H9 (cell line): Measurements from ENCODE around the gene FXYD2. TPM values are rescaled to one million over a fixed set of nuclear protein-coding genes. Genes with fewer than 3 reads are reported as not detected.

Experiments
- DNase-seq: peaks from one replicate; pipeline ENCODE4 v3.0.0-alpha.2; 2017
- H2AFZ ChIP-seq: one replicate; pipeline ENCODE4 v1.6.1; 2013; ENCODE audit warnings: mild to moderate bottlenecking, low read length, control low read depth, moderate library complexity
- H2AK5ac ChIP-seq: 2 replicates; pipeline ENCODE4 v1.6.1; 2013; ENCODE audit warnings: low read length, control low read depth, mixed read lengths; ENCODE audit not compliant: insufficient read length
- H2BK120ac ChIP-seq: one replicate; pipeline ENCODE4 v1.6.1; 2013; ENCODE audit warnings: low read depth, mild to moderate bottlenecking, low read length, control low read depth, inconsistent platforms; ENCODE audit not compliant: poor library complexity, severe bottlenecking
- H2BK12ac ChIP-seq: 2 replicates; pipeline ENCODE4 v1.6.1; 2013; ENCODE audit warnings: low read length, control low read depth, mixed read lengths, low read depth; ENCODE audit not compliant: insufficient read length
- H2BK15ac ChIP-seq: 2 replicates; pipeline ENCODE4 v1.6.1; 2013; ENCODE audit warnings: low read depth, low read length, control low read depth
- H2BK20ac ChIP-seq: one replicate; pipeline ENCODE4 v1.6.1; 2013; ENCODE audit warnings: low read depth, mild to moderate bottlenecking, low read length, control low read depth, inconsistent platforms; ENCODE audit not compliant: poor library complexity, severe bottlenecking
- H2BK5ac ChIP-seq: 2 replicates; pipeline ENCODE4 v1.6.1; 2013; ENCODE audit warnings: low read length, control low read depth, mixed read lengths; ENCODE audit not compliant: insufficient read length
- H3K14ac ChIP-seq: 2 replicates; pipeline ENCODE4 v1.6.1; 2013; ENCODE audit warnings: low read length, control low read depth; ENCODE audit not compliant: insufficient read depth
- H3K18ac ChIP-seq: 2 replicates; pipeline ENCODE4 v1.6.1; 2013; ENCODE audit warnings: low read depth, mild to moderate bottlenecking, mixed read lengths, low read length, control low read depth; ENCODE audit not compliant: insufficient read length
- H3K23ac ChIP-seq: 2 replicates; pipeline ENCODE4 v1.6.1; 2013; ENCODE audit warnings: low read length, control low read depth, mixed read lengths, low read depth; ENCODE audit not compliant: insufficient read length
- H3K23me2 ChIP-seq: 2 replicates; pipeline ENCODE4 v1.6.1; 2013; ENCODE audit warnings: low read depth, mild to moderate bottlenecking, mixed read lengths, low read length, control low read depth; ENCODE audit not compliant: insufficient read length, poor library complexity, severe bottlenecking
- H3K27ac ChIP-seq: 2 replicates; pipeline ENCODE4 v1.5.1; 2013; ENCODE audit warnings: low read length, control low read depth, mixed read lengths, low read depth; ENCODE audit not compliant: insufficient read length
- H3K27me3 ChIP-seq: 2 replicates; pipeline ENCODE4 v1.6.1; 2013; ENCODE audit warnings: low read length, control low read depth, inconsistent platforms; ENCODE audit not compliant: insufficient read depth
- H3K4ac ChIP-seq: 2 replicates; pipeline ENCODE4 v1.6.1; 2013; ENCODE audit warnings: low read depth, mild to moderate bottlenecking, control low read depth, inconsistent platforms, low read length, moderate library complexity
- H3K4me1 ChIP-seq: 2 replicates; pipeline ENCODE4 v1.6.1; 2013; ENCODE audit warnings: low read length, control low read depth, inconsistent platforms; ENCODE audit not compliant: insufficient read depth
- H3K4me2 ChIP-seq: 2 replicates; pipeline ENCODE4 v1.6.1; 2013; ENCODE audit warnings: low read length, control low read depth, mixed read lengths; ENCODE audit not compliant: insufficient read length, insufficient read depth
- H3K56ac ChIP-seq: 2 replicates; pipeline ENCODE4 v1.6.1; 2013; ENCODE audit warnings: low read depth, mild to moderate bottlenecking, mixed read lengths, low read length, control low read depth; ENCODE audit not compliant: insufficient read length
- H3K79me1 ChIP-seq: 2 replicates; pipeline ENCODE4 v1.6.1; 2013; ENCODE audit warnings: low read depth, mild to moderate bottlenecking, moderate library complexity, low read length, control low read depth, inconsistent platforms; ENCODE audit not compliant: insufficient read depth, poor library complexity, severe bottlenecking
- H3K79me2 ChIP-seq: 2 replicates; pipeline ENCODE4 v1.6.1; 2013; ENCODE audit warnings: low read length, control low read depth, inconsistent platforms; ENCODE audit not compliant: insufficient read depth
- H3K9ac ChIP-seq: 2 replicates; pipeline ENCODE4 v1.6.1; 2013; ENCODE audit warnings: low read length, control low read depth, mixed read lengths; ENCODE audit not compliant: insufficient read length; ENCODE audit errors: extremely low read depth
- H3K9me3 ChIP-seq: one replicate; pipeline ENCODE4 v1.6.1; 2013; ENCODE audit warnings: low read depth, low read length, inconsistent platforms; ENCODE audit not compliant: control insufficient read depth
- H3T11ph ChIP-seq: one replicate; pipeline ENCODE4 v1.6.1; 2013; ENCODE audit warnings: mild to moderate bottlenecking, low read length, control low read depth, inconsistent platforms
- H4K20me1 ChIP-seq: one replicate; pipeline ENCODE4 v1.6.1; 2013; ENCODE audit not compliant: control insufficient read depth, insufficient read length, insufficient read depth
- H4K5ac ChIP-seq: 2 replicates; pipeline ENCODE4 v1.6.1; 2013; ENCODE audit warnings: low read depth, mild to moderate bottlenecking, mixed read lengths, low read length, control low read depth; ENCODE audit not compliant: insufficient read length
- H4K8ac ChIP-seq: replicated peaks from 2 replicates; pipeline ENCODE4 v1.6.1; 2013; ENCODE audit warnings: low read length, control low read depth, mixed read lengths, low read depth; ENCODE audit not compliant: insufficient read length
- H4K91ac ChIP-seq: 2 replicates; pipeline ENCODE4 v1.6.1; 2013; ENCODE audit warnings: low read depth, mild to moderate bottlenecking, moderate library complexity, mixed read lengths, low read length, control low read depth; ENCODE audit not compliant: insufficient read length
- H3K27ac Mint-ChIP-seq, 3 experiments: 2 replicates in 2 of 3; 3 replicates in 1 of 3; pipeline ENCODE4 v1.8.0; 2020 to 2021; ENCODE audit warnings: mixed read lengths in 3 of 3, mild to moderate bottlenecking in 1 of 3, moderate library complexity in 1 of 3
- H3K27me3 Mint-ChIP-seq: 2 replicates; pipeline ENCODE4 v1.8.0; 2021; ENCODE audit warnings: low read depth, mild to moderate bottlenecking, moderate library complexity, mixed read lengths
- H3K36me3 Mint-ChIP-seq, 3 experiments: 2 replicates in 2 of 3; 3 replicates in 1 of 3; pipeline ENCODE4 v1.8.0; 2020 to 2021; ENCODE audit warnings: low read depth in 3 of 3, mixed read lengths in 3 of 3; ENCODE audit not compliant: insufficient read depth in 1 of 3
- H3K4me1 Mint-ChIP-seq, 2 experiments: 2 replicates each; pipeline ENCODE4 v1.8.0; 2020; ENCODE audit warnings: mixed read lengths in 2 of 2
- H3K4me3 Mint-ChIP-seq, 2 experiments: 2 replicates in 1 of 2; 3 replicates in 1 of 2; pipeline ENCODE4 v1.8.0; 2020 to 2021; ENCODE audit warnings: mild to moderate bottlenecking in 2 of 2, mixed read lengths in 2 of 2, moderate library complexity in 1 of 2
- H3K9me3 Mint-ChIP-seq, 2 experiments: 2 replicates in 1 of 2; 3 replicates in 1 of 2; pipeline ENCODE4 v1.8.0; 2020; ENCODE audit warnings: mild to moderate bottlenecking in 2 of 2, mixed read lengths in 2 of 2, moderate library complexity in 1 of 2
- WGBS: extraction: QIAGEN DNeasy Blood & Tissue Kit; methylation state at CpG from one replicate; pipeline ENCODE4 v1.1.7; 2013; ENCODE audit warnings: missing lambda C conversion rate, low lambda C conversion rate, mixed read lengths; ENCODE audit not compliant: insufficient read length; ENCODE audit errors: extremely low coverage; 5-methylcytosine and 5-hydroxymethylcytosine counted together
- total RNA-seq: library from RNA; stranded (reverse); gene quantifications from 2 replicates; pipeline ENCODE4 v1.2.1, GENCODE V29; 2021
- TF ChIP-seq, protein P1 (sequence below): fragments of 200-600 bp; sonication (generic); conservative IDR thresholded peaks from 3 replicates; pipeline ENCODE4 v1.8.0; 2021; ENCODE audit warnings: antibody characterized with exemption, mild to moderate bottlenecking

Gene FXYD2
- total RNA-seq, 1 experiment from 2014 or later, result 0.79 TPM

DNA sequence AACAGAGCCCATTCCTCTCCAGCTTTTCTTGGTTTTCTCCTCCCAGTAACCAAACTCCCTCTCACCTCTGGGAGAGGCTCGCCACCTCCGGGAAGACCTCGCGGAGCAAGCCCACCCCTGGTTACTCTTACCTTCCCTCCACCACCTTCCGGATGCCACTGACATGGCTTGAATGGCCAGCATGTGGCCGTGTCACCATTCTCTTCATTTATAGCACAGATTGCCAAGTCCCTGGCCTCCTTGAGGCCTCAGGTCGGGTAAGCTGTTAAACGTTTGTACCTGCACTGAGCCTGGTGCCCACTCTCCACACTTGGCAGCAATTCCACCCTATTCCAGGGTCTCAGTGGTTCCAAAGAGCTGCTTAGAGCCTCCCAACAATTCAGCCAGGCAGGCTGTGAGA, 8.0 kb upstream of the FXYD2 start:
- H3K14ac ChIP-seq, result no peak overlapping the region
- H3K79me1 ChIP-seq, result no peaks in the 10 kb centered on the region
- no peak for DNase-seq
- H3K27me3 ChIP-seq, result no peaks in the 10 kb centered on the region
- no CpG with 5 or more reads among the region's 8 CpGs for WGBS
- no peak overlapping the region for H2BK15ac ChIP-seq
- no peak overlapping the region for H3K23ac ChIP-seq
- no peak overlapping the region for H2AK5ac ChIP-seq
- H3K23me2 ChIP-seq, result no peaks in the 10 kb centered on the region
- H3K4me1 ChIP-seq, result no peaks in the 10 kb centered on the region
- H3K9ac ChIP-seq, result no peak overlapping the region
- H4K5ac ChIP-seq, result no peak overlapping the region
- Mint-ChIP-seq H3K4me3 (no peak overlapping the region), H3K36me3 (peaks cover 0 to 1% (median 0%) of the 10 kb centered on the region in 3 experiments; a peak in 2 of 7 replicates), H3K9me3 (no peaks in the 10 kb centered on the region), H3K4me1 (peaks cover 18 to 24% of the 10 kb centered on the region in 2 experiments), H3K27ac (peak overlapping the region in 1 of 3 experiments; percentile 34; a peak in 1 of 7 replicates), H3K27me3 (peaks cover 3% of the 10 kb centered on the region)
- H3K27ac ChIP-seq, result no peak overlapping the region
- H3K18ac ChIP-seq, result no peak overlapping the region
- H2AFZ ChIP-seq, result no peak overlapping the region
- no peak overlapping the region for H3K4me2 ChIP-seq
- no peak overlapping the region for H3T11ph ChIP-seq
- TF ChIP-seq, protein P1, sequence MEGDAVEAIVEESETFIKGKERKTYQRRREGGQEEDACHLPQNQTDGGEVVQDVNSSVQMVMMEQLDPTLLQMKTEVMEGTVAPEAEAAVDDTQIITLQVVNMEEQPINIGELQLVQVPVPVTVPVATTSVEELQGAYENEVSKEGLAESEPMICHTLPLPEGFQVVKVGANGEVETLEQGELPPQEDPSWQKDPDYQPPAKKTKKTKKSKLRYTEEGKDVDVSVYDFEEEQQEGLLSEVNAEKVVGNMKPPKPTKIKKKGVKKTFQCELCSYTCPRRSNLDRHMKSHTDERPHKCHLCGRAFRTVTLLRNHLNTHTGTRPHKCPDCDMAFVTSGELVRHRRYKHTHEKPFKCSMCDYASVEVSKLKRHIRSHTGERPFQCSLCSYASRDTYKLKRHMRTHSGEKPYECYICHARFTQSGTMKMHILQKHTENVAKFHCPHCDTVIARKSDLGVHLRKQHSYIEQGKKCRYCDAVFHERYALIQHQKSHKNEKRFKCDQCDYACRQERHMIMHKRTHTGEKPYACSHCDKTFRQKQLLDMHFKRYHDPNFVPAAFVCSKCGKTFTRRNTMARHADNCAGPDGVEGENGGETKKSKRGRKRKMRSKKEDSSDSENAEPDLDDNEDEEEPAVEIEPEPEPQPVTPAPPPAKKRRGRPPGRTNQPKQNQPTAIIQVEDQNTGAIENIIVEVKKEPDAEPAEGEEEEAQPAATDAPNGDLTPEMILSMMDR, result no peak
- H2BK5ac ChIP-seq, result no peak overlapping the region
- H3K79me2 ChIP-seq, result no peaks in the 10 kb centered on the region
- H3K9me3 ChIP-seq, result no peaks in the 10 kb centered on the region
- H2BK120ac ChIP-seq, result no peak overlapping the region
- H3K56ac ChIP-seq, result no peak overlapping the region
- no peak overlapping the region for H4K91ac ChIP-seq
- H2BK12ac ChIP-seq, result no peak overlapping the region
- H4K20me1 ChIP-seq, result no peaks in the 10 kb centered on the region
- H3K4ac ChIP-seq, result no peak overlapping the region
- H2BK20ac ChIP-seq, result no peak overlapping the region
- no peak overlapping the region for H4K8ac ChIP-seq
